ENCODE results near the gene GRID1. TPM values are rescaled to one million over a fixed set of nuclear protein-coding genes. Genes with fewer than 3 reads are reported as not detected.

The GRID1 gene
- total and polyA plus RNA-seq, 9 of the 15 experiments (the other 6 are each of a cell fraction or from before 2014, with no cell fraction given), result 0.01 to 7.2 (median 1.2) TPM

DNA sequence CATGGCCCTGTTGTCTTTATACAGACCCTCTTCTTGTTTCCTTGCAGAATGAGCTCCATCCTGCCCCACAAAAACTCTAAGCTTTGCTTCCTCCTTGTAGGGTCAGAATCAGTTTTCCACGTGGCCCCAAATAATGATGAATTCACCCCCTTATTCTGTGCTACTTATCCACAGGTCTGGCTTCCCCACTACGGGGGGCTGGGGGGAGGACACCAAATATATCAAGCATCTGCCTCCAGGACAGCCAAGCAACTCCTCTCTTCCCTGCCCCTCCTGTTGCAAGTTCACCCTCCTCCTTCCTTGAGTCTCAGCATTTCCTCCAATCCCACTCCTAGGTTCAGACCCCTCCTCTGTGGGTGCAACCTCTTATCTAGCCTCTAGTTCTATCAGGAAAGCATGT, 743.3 kb downstream of the GRID1 start:
- DNase-seq (ENCODE audit: extremely low read depth in 1 of 4, low spot score in 3 of 4), result no peak
- Histone ChIP-seq H3K4me2 (ENCODE audit: insufficient read depth, low read length) (no peak overlapping the region), H3K27ac (ENCODE audit: extremely low read depth, low read depth, low read length) (no peak overlapping the region), H3K36me3 (ENCODE audit: control insufficient read depth, insufficient read depth, low read length) (no peaks in the 10 kb centered on the region; the same call in 2 of the 3 replicates), H3K4me1 (replicated peaks in 1 of 2; ENCODE audit: control insufficient read depth in 2 of 2, insufficient read depth in 2 of 2, low read length in 2 of 2) (no peaks in the 10 kb centered on the region), H3K9me3 (replicated peaks; ENCODE audit: control insufficient read depth, insufficient read depth, low read depth, low read length) (no peaks in the 10 kb centered on the region), H3K27me3 (ENCODE audit: control insufficient read depth in 2 of 2, insufficient read depth in 2 of 2, low read length in 2 of 2) (no peaks in the 10 kb centered on the region), H2AFZ (ENCODE audit: low read depth, low read length) (no peak overlapping the region), H3K79me2 (ENCODE audit: control insufficient read depth, insufficient read depth, low read length) (no peaks in the 10 kb centered on the region), H3K9me1 (ENCODE audit: control insufficient read depth, insufficient read depth, low read length) (no peaks in the 10 kb centered on the region), H3K9ac (ENCODE audit: insufficient read depth in 1 of 2, low read depth in 2 of 2, low read length in 2 of 2) (no peak overlapping the region), H3K4me3 (no peak overlapping the region), H4K20me1 (replicated peaks; ENCODE audit: control insufficient read depth, insufficient read depth, low read length) (no peaks in the 10 kb centered on the region; the same call in 1 of the 2 replicates)
- intact Hi-C loops (cut with micrococcal nuclease) (no loop called here), in situ Hi-C loops (cut with MboI) (no loop called here)
- no peak for FAIRE-seq
- ChIA-PET POLR2A (interaction anchor here (0.6 kb wide), 1 partner anchor 1637 kb away, joined by 3 read pairs; no protein-coding TSS in a partner anchor), CTCF (ENCODE audit: low intra/inter-chr PET ratio) (no interaction called here)
- no peak for TF ChIP-seq WHSC1 (IDR thresholded peaks at IDR 0.05; ENCODE audit: low read length)
- TF ChIP-seq, protein P1, sequence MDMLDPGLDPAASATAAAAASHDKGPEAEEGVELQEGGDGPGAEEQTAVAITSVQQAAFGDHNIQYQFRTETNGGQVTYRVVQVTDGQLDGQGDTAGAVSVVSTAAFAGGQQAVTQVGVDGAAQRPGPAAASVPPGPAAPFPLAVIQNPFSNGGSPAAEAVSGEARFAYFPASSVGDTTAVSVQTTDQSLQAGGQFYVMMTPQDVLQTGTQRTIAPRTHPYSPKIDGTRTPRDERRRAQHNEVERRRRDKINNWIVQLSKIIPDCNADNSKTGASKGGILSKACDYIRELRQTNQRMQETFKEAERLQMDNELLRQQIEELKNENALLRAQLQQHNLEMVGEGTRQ (CRISPR knock-in tag; IDR thresholded peaks at IDR 0.05), result no peak
- TF ChIP-seq GABPB2 (CRISPR knock-in tag; conservative IDR thresholded peaks at IDR 0.05), result no peak
- no peak for TF ChIP-seq SMAD4 (CRISPR knock-in tag; conservative IDR thresholded peaks at IDR 0.05)
- TF ChIP-seq, protein P2, sequence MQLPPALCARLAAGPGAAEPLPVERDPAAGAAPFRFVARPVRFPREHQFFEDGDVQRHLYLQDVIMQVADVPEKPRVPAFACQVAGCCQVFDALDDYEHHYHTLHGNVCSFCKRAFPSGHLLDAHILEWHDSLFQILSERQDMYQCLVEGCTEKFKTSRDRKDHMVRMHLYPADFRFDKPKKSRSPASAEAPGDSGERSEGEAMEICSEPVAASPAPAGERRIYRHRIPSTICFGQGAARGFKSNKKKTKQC (CRISPR knock-in tag; IDR thresholded peaks at IDR 0.05), result no peak
- TF ChIP-seq, protein P3, sequence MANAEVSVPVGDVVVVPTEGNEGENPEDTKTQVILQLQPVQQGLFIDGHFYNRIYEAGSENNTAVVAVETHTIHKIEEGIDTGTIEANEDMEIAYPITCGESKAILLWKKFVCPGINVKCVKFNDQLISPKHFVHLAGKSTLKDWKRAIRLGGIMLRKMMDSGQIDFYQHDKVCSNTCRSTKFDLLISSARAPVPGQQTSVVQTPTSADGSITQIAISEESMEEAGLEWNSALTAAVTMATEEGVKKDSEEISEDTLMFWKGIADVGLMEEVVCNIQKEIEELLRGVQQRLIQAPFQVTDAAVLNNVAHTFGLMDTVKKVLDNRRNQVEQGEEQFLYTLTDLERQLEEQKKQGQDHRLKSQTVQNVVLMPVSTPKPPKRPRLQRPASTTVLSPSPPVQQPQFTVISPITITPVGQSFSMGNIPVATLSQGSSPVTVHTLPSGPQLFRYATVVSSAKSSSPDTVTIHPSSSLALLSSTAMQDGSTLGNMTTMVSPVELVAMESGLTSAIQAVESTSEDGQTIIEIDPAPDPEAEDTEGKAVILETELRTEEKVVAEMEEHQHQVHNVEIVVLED (CRISPR knock-in tag; IDR thresholded peaks at IDR 0.05), result no peak
- no peak for TF ChIP-seq BMI1 (IDR thresholded peaks at IDR 0.05; ENCODE audit: low read length)
- TF ChIP-seq STAT5A (IDR thresholded peaks at IDR 0.05; ENCODE audit: borderline replicate concordance, low read length), result no peak
- WGBS (ENCODE audit: insufficient coverage, low coverage, missing lambda C conversion rate), result 3% methylated on average over 2 of the region's 2 CpGs
- BruUV-seq (replicated peaks), result no TSS peak
- no peak; the same call in 2 of the 3 replicates for ATAC-seq
